HCT116 (cell line): Measurements from ENCODE around the gene ATP1A2. TPM values are rescaled to one million over a fixed set of nuclear protein-coding genes. Genes with fewer than 3 reads are reported as not detected.

Experiments
- ATAC-seq: fragments of 200-7000 bp; cut with Tn5 transposase; 2 replicates; pipeline ENCODE4 v1.9.1; 2020; ENCODE audit warnings: mild to moderate bottlenecking, moderate library complexity
- BruUV-seq: library from RNA; stranded (reverse); fragments of 400-500 nt; replicated peaks from 2 replicates; lab custom pipeline; 2021; lab: Mats Ljungman, UMichigan
- CTCF ChIA-PET: fragments of 300-600 bp; sonication (Branson Sonifier 250); formaldehyde crosslinking; loops from one replicate; lab custom pipeline; 2021; ENCODE audit warnings: antibody characterized with exemption; lab: Charles Lee
- POLR2A ChIA-PET: fragments of 300-600, 350-600 bp; sonication (Branson Sonifier 250); formaldehyde crosslinking; loops from one replicate; lab custom pipeline; 2021; ENCODE audit warnings: antibody characterized with exemption; lab: Charles Lee
- RAD21 ChIA-PET, 2 experiments: fragments of 300-600 bp; sonication (Branson Sonifier 250); formaldehyde crosslinking; loops; one replicate each; lab custom pipeline; 2023; ENCODE audit warnings: low total read pairs in 2 of 2; ENCODE audit not compliant: uncharacterized antibody in 2 of 2, unreplicated experiment in 2 of 2, low non-redundant PET in 1 of 2; lab: Charles Lee
- DNase-seq: peaks from one replicate; pipeline ENCODE4 v3.0.0-alpha.2; 2010; ENCODE audit warnings: low read depth, low spot score
- H2AFZ ChIP-seq: fragments of 200-600 bp; shearing (Covaris generic), sonication (generic); 2 replicates; pipeline ENCODE4 v1.6.1; 2017; ENCODE audit warnings: low read depth, mixed run types, mixed read lengths, antibody characterized with exemption, low read length; ENCODE audit not compliant: poor library complexity, severe bottlenecking
- H3K27ac ChIP-seq: 2 replicates; pipeline ENCODE4 v1.5.1; 2012; ENCODE audit warnings: low read depth, low read length
- H3K27me3 ChIP-seq: fragments of 200-600 bp; sonication (generic); 2 replicates; pipeline ENCODE4 v1.6.1; 2016; ENCODE audit warnings: mixed run types, low read length, mixed read lengths; ENCODE audit not compliant: insufficient read depth
- H3K36me3 ChIP-seq, 2 experiments: fragments of 200-500 bp in 1 of 2; fragments of 200-600 bp in 1 of 2; sonication (Bioruptor generic) in 1 of 2; sonication (generic) in 1 of 2; 2 replicates each; pipeline versions ENCODE4 v1.5.1 to v1.6.1; 2014 to 2016; ENCODE audit warnings: low read length in 2 of 2, inconsistent platforms in 1 of 2, mixed read lengths in 1 of 2, mixed run types in 1 of 2; ENCODE audit not compliant: insufficient read depth in 2 of 2, control insufficient read depth in 1 of 2
- H3K4me1 ChIP-seq, 2 experiments: fragments of 200-600 bp in 1 of 2; sonication (generic) in 1 of 2; 2 replicates each; pipeline versions ENCODE4 v1.5.1 to v1.6.1; 2012 to 2017; ENCODE audit warnings: low read length in 2 of 2, inconsistent platforms in 1 of 2, mild to moderate bottlenecking in 1 of 2, mixed read lengths in 1 of 2, mixed run types in 1 of 2, moderate library complexity in 1 of 2; ENCODE audit not compliant: insufficient read depth in 2 of 2, control insufficient read depth in 1 of 2
- H3K4me2 ChIP-seq: fragments of 200-600 bp; sonication (generic); 2 replicates; pipeline ENCODE4 v1.6.1; 2017; ENCODE audit warnings: mixed run types, low read length, mixed read lengths
- H3K4me3 ChIP-seq, 2 experiments: fragments of 200-600 bp in 1 of 2; sonication (generic) in 1 of 2; replicated peaks in 1 of 2; 2 replicates each; pipeline ENCODE4 v1.5.1; 2011 to 2016; ENCODE audit warnings: low read length in 2 of 2, control low read depth in 1 of 2, low read depth in 1 of 2, mild to moderate bottlenecking in 1 of 2, mixed read lengths in 1 of 2, mixed run types in 1 of 2
- H3K79me2 ChIP-seq: fragments of 200-600 bp; sonication (generic); 2 replicates; pipeline ENCODE4 v1.6.1; 2017; ENCODE audit warnings: mild to moderate bottlenecking, mixed run types, low read length, moderate library complexity, mixed read lengths; ENCODE audit not compliant: insufficient read depth
- H3K9ac ChIP-seq: fragments of 200-600 bp; sonication (generic); 2 replicates; pipeline ENCODE4 v1.6.1; 2016; ENCODE audit warnings: low read length, mixed read lengths
- H3K9me2 ChIP-seq: fragments of 200-600 bp; sonication (generic), shearing (Covaris generic); 2 replicates; pipeline ENCODE4 v1.6.1; 2017; ENCODE audit warnings: mixed run types, mild to moderate bottlenecking, moderate library complexity; ENCODE audit not compliant: insufficient read depth
- H3K9me3 ChIP-seq, 2 experiments: fragments of 200-500 bp in 1 of 2; fragments of 200-600 bp in 1 of 2; sonication (Bioruptor generic) in 1 of 2; sonication (generic) in 1 of 2; 2 replicates each; pipeline ENCODE4 v1.6.1; 2014 to 2017; ENCODE audit warnings: low read length in 2 of 2, mixed read lengths in 2 of 2, inconsistent platforms in 1 of 2, low read depth in 1 of 2, mild to moderate bottlenecking in 1 of 2, mixed run types in 1 of 2, moderate library complexity in 1 of 2; ENCODE audit not compliant: control insufficient read depth in 1 of 2, insufficient read depth in 1 of 2
- H4K20me1 ChIP-seq: fragments of 200-600 bp; sonication (generic), shearing (Covaris generic); 2 replicates; pipeline ENCODE4 v1.6.1; 2017; ENCODE audit warnings: mixed run types, mild to moderate bottlenecking, moderate library complexity; ENCODE audit not compliant: insufficient read depth
- CBX3 ChIP-seq: IDR thresholded peaks from 2 replicates; pipeline ENCODE4 v1.6.1; 2012; ENCODE audit warnings: low read depth
- CTCF ChIP-seq, 3 experiments: fragments of 200-600 bp in 1 of 3; sonication (generic) in 1 of 3; IDR thresholded peaks in 2 of 3; conservative IDR thresholded peaks in 1 of 3; 2 replicates each; pipeline ENCODE4 v1.5.1; 2012 to 2017; ENCODE audit warnings: low read depth in 2 of 3, low read length in 2 of 3, antibody characterized with exemption in 1 of 3, borderline replicate concordance in 1 of 3, control low read depth in 1 of 3, mild to moderate bottlenecking in 1 of 3, mixed read lengths in 1 of 3, mixed run types in 1 of 3, moderate library complexity in 1 of 3; ENCODE audit not compliant: insufficient read depth in 1 of 3
- EGR1 ChIP-seq: IDR thresholded peaks from 2 replicates; pipeline ENCODE4 v1.6.1; 2012; ENCODE audit warnings: low read depth
- ELF1 ChIP-seq: IDR thresholded peaks from 2 replicates; pipeline ENCODE4 v1.6.1; 2012; ENCODE audit warnings: low read depth, borderline replicate concordance
- EZH2 ChIP-seq: fragments of 200-600 bp; sonication (generic); IDR thresholded peaks from 2 replicates; pipeline ENCODE4 v1.6.1; 2017; ENCODE audit warnings: antibody characterized with exemption, mixed run types
- EZH2phosphoT487 ChIP-seq: fragments of 200-600 bp; IDR thresholded peaks from 2 replicates; pipeline ENCODE4 v1.6.1; 2018; ENCODE audit warnings: antibody characterized with exemption, borderline replicate concordance
- JUND ChIP-seq: IDR thresholded peaks from 2 replicates; pipeline ENCODE4 v1.6.1; 2012
- MAX ChIP-seq: IDR thresholded peaks from 2 replicates; pipeline ENCODE4 v1.6.1; 2012
- POLR2A ChIP-seq: IDR thresholded peaks from 2 replicates; pipeline ENCODE4 v1.7.0; 2011; ENCODE audit warnings: borderline replicate concordance; ENCODE audit not compliant: insufficient read depth, insufficient read length; ENCODE audit errors: extremely low read depth
- POLR2AphosphoS5 ChIP-seq: IDR thresholded peaks from 2 replicates; pipeline ENCODE4 v1.6.1; 2011; ENCODE audit warnings: mild to moderate bottlenecking, low read depth, low read length, moderate library complexity
- RAD21 ChIP-seq: IDR thresholded peaks from 2 replicates; pipeline ENCODE4 v1.6.1; 2012; ENCODE audit warnings: low read depth, mild to moderate bottlenecking
- REST ChIP-seq: IDR thresholded peaks from 2 replicates; pipeline ENCODE4 v1.6.1; 2012; ENCODE audit warnings: low read depth
- SIN3A ChIP-seq: IDR thresholded peaks from 2 replicates; pipeline ENCODE4 v1.6.1; 2012; ENCODE audit warnings: low read depth
- SP1 ChIP-seq: IDR thresholded peaks from 2 replicates; pipeline ENCODE4 v1.6.1; 2012; ENCODE audit warnings: low read depth
- SRF ChIP-seq: IDR thresholded peaks from 2 replicates; pipeline ENCODE4 v1.6.1; 2012; ENCODE audit warnings: low read depth
- TCF7L2 ChIP-seq: IDR thresholded peaks from 2 replicates; pipeline ENCODE4 v1.7.0; 2011; ENCODE audit warnings: borderline replicate concordance, inconsistent platforms; ENCODE audit not compliant: insufficient read depth, insufficient read length; ENCODE audit errors: extremely low read depth
- YY1 ChIP-seq: IDR thresholded peaks from 2 replicates; pipeline ENCODE4 v1.6.1; 2011; ENCODE audit warnings: low read length, low read depth, moderate library complexity, mild to moderate bottlenecking; ENCODE audit not compliant: insufficient replicate concordance; ENCODE audit errors: extremely low read depth
- ZBTB33 ChIP-seq: IDR thresholded peaks from 2 replicates; pipeline ENCODE4 v1.6.1; 2011; ENCODE audit warnings: mild to moderate bottlenecking, low read length, moderate library complexity; ENCODE audit not compliant: insufficient replicate concordance; ENCODE audit errors: extremely low read depth
- ZNF274 ChIP-seq: fragments of 200-500 bp; sonication (Bioruptor generic); IDR thresholded peaks from 2 replicates; pipeline ENCODE4 v1.6.1; 2014; ENCODE audit warnings: mild to moderate bottlenecking, low read depth, low read length, inconsistent platforms
- intact Hi-C: fragments of 100-400 bp; cut with micrococcal nuclease; formaldehyde crosslinking; loops from 2 replicates; pipeline ENCODE4 v1.10.0; 2022
- total RNA-seq: library from RNA; stranded (reverse); gene quantifications from one replicate; pipeline ENCODE4 v1.2.1, GENCODE V29; 2021; ENCODE audit not compliant: unreplicated experiment

ATP1A2 gene
- total RNA-seq, 1 experiment from 2014 or later: not detected

- Histone ChIP-seq H4K20me1 (no peaks in the 10 kb centered on the region), H2AFZ (no peak overlapping the region), H3K9me3 (no peaks in the 10 kb centered on the region), H3K36me3 (no peaks in the 10 kb centered on the region), H3K9ac (no peak overlapping the region)
- DNase-seq: no peak
- no TSS peak for BruUV-seq
- RAD21 ChIA-PET: no interaction called here
- TF ChIP-seq TCF7L2 (no peak), ELF1 (no peak), ZNF274 (no peak), EZH2 (no peak), JUND (no peak), CTCF (IDR thresholded peaks at IDR 0.05 in 2 of 3, conservative IDR thresholded peaks at IDR 0.05 in 1 of 3; ENCODE audit: borderline replicate concordance in 1 of 3, insufficient read depth in 1 of 3, low read depth in 2 of 3, low read length in 2 of 3) (no peak), SIN3A (no peak), SP1 (no peak), CBX3 (no peak), POLR2AphosphoS5 (no peak), EZH2phosphoT487 (no peak), MAX (no peak), ZBTB33 (no peak), SRF (no peak), RAD21 (no peak), EGR1 (no peak), POLR2A (no peak), REST (no peak), YY1 (no peak)
- TF ChIP-seq, all 23 proteins: peak for 0
- ChIA-PET POLR2A (no interaction called here), CTCF (no interaction called here)
- ATAC-seq: no peak
- Histone ChIP-seq H3K4me2 (no peak overlapping the region), H3K9me2 (no peaks in the 10 kb centered on the region), H3K27me3 (no peaks in the 10 kb centered on the region), H3K27ac (no peak overlapping the region), H3K4me3 (no peak overlapping the region), H3K79me2 (no peaks in the 10 kb centered on the region), H3K4me1 (no peaks in the 10 kb centered on the region)
- intact Hi-C loops: no loop called here
These were observed 34.2 kb downstream of the ATP1A2 start for GRCh38 chr1:160149716-160150115.
